Esophagus squamous epithelium (tissue), 5 donors: ENCODE data around the gene C1QTNF1. TPM values are rescaled to one million over a fixed set of nuclear protein-coding genes. Genes with fewer than 3 reads are reported as not detected.

Experiments
- DNase-seq: peaks from one replicate; lab custom pipeline; 2025; lab: John Stamatoyannopoulos, UW
- H3K27ac ChIP-seq, 4 donors: fragments of 200-600 bp; sonication (generic); one replicate each; pipeline ENCODE4 v1.5.1; 2016 to 2019; ENCODE audit warnings: mild to moderate bottlenecking in 1 of 4
- H3K27me3 ChIP-seq, 4 donors: fragments of 200-600 bp; sonication (generic); 1 replicate in 3 of 4; 2 replicates in 1 of 4; pipeline versions ENCODE4 v1.5.1 to v1.6.0; 2017 to 2021; ENCODE audit warnings: antibody characterized with exemption in 1 of 4
- H3K36me3 ChIP-seq, 3 donors: fragments of 200-600 bp; sonication (generic); one replicate each; pipeline ENCODE4 v1.5.1; 2016 to 2019
- H3K4me1 ChIP-seq, 3 donors: fragments of 200-600 bp; sonication (generic); one replicate each; pipeline ENCODE4 v1.5.1; 2017 to 2019
- H3K4me3 ChIP-seq, 4 donors: fragments of 200-600 bp; sonication (generic); 1 replicate in 3 of 4; 2 replicates in 1 of 4; pipeline ENCODE4 v1.5.1; 2016 to 2019; ENCODE audit warnings: mild to moderate bottlenecking in 2 of 4, moderate library complexity in 1 of 4
- H3K9me3 ChIP-seq, 3 donors: fragments of 200-600 bp; sonication (generic); one replicate each; pipeline ENCODE4 v1.5.1; 2016 to 2019
- CTCF ChIP-seq, 6 experiments: fragments of 450-650 bp in 4 of 6; fragments of 200-600 bp in 2 of 6; sonication (generic) in 2 of 6; IDR thresholded peaks; one replicate each; pipeline ENCODE4 v1.5.1; 2016 to 2019; ENCODE audit warnings: antibody characterized with exemption in 6 of 6, mild to moderate bottlenecking in 4 of 6, moderate library complexity in 4 of 6
- POLR2A ChIP-seq, 4 donors: fragments of 450-650 bp; IDR thresholded peaks; one replicate each; pipeline ENCODE4 v1.6.1; 2017; ENCODE audit warnings: antibody characterized with exemption in 4 of 4, mild to moderate bottlenecking in 4 of 4, moderate library complexity in 3 of 4
- WGBS, 2 donors: methylation state at CpG; one replicate each; pipeline ENCODE4 v1.1.5; 2018; 5-methylcytosine and 5-hydroxymethylcytosine counted together
- intact Hi-C: fragments of 100-400 bp; cut with DNase I; formaldehyde crosslinking; loops from one replicate; pipeline ENCODE4 v1.15.0; 2022
- total RNA-seq, 4 donors: library from RNA; depleted of rRNA; stranded (reverse); fragments of >200 nt; gene quantifications; one replicate each; pipeline ENCODE4 v1.1.0, GENCODE V29; 2016
- donor health status: DM: yes; HTN: yes; CAD: no.

Gene C1QTNF1
- total RNA-seq, 4 donors from 2014 or later = 2.7 to 20.4 (median 6.8) TPM

DNA sequence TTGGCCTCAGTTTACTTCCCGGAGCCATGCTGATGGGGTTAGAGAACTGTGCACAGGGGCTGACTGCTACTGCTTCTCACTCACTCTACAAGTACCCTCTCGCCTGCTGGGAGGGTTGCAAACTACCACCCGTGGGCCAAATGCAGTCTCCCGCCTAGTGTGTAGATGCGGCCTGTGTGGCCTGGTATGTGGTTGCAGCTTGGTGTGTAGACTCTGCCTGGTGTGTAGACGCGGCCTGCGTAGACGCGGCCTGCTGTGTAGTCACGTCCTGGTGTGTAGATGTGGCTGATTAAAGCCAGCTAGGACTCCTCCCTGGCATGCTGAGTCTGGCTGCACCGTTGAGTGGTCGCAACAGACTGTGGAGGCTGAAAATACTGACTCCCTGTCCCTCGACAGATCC, 21.7 kb upstream of the C1QTNF1 start:
- Histone ChIP-seq H3K4me1 (peaks cover 26 to 44% (median 29%) of the 10 kb centered on the region in 3 donors), H3K27ac (no peak overlapping the region), H3K36me3 (peaks cover 2 to 61% (median 7%) of the 10 kb centered on the region in 3 donors), H3K27me3 (no peaks in the 10 kb centered on the region), H3K9me3 (no peaks in the 10 kb centered on the region), H3K4me3 (no peak overlapping the region)
- intact Hi-C loops = no loop called here
- WGBS, 2 donors = 77 to 92% methylated on average over 4 to 14 of the region's 14 CpGs
- DNase-seq = no peak
- TF ChIP-seq POLR2A (IDR thresholded peaks at IDR 0.05) = no peak
- TF ChIP-seq CTCF (IDR thresholded peaks at IDR 0.05) = no peak

- H3K9me3 ChIP-seq = no peaks in the 10 kb centered on the region
- no peak overlapping the region for H3K27ac ChIP-seq
- H3K36me3 ChIP-seq = peaks cover 0 to 61% (median 5%) of the 10 kb centered on the region in 3 donors
- TF ChIP-seq CTCF (IDR thresholded peaks at IDR 0.05) (no peak), POLR2A (IDR thresholded peaks at IDR 0.05) (no peak)
- intact Hi-C loops = no loop called here
- 71 to 78% methylated on average over 7 to 17 of the region's 20 CpGs for WGBS, 2 donors
- DNase-seq = no peak
- H3K27me3 ChIP-seq = no peaks in the 10 kb centered on the region
- H3K4me3 ChIP-seq = no peak overlapping the region
- peaks cover 28 to 44% (median 34%) of the 10 kb centered on the region in 3 donors for H3K4me1 ChIP-seq
Observed at GRCh38 chr17:79002796-79003593, 21.0 kb upstream of the C1QTNF1 start.

GRCh38 chr17:79003661-79004411, 20.1 kb upstream of the C1QTNF1 start:
- no peak for DNase-seq
- Histone ChIP-seq H3K27ac (no peak overlapping the region), H3K9me3 (no peaks in the 10 kb centered on the region), H3K36me3 (peaks cover 0 to 52% (median 5%) of the 10 kb centered on the region in 3 donors), H3K4me3 (no peak overlapping the region), H3K4me1 (peaks cover 28 to 44% (median 35%) of the 10 kb centered on the region in 3 donors), H3K27me3 (no peaks in the 10 kb centered on the region)
- no peak for TF ChIP-seq POLR2A (IDR thresholded peaks at IDR 0.05)
- no CpG with 5 or more reads among the region's 3 CpGs for WGBS, 2 donors
- intact Hi-C loops = no loop called here

DNA sequence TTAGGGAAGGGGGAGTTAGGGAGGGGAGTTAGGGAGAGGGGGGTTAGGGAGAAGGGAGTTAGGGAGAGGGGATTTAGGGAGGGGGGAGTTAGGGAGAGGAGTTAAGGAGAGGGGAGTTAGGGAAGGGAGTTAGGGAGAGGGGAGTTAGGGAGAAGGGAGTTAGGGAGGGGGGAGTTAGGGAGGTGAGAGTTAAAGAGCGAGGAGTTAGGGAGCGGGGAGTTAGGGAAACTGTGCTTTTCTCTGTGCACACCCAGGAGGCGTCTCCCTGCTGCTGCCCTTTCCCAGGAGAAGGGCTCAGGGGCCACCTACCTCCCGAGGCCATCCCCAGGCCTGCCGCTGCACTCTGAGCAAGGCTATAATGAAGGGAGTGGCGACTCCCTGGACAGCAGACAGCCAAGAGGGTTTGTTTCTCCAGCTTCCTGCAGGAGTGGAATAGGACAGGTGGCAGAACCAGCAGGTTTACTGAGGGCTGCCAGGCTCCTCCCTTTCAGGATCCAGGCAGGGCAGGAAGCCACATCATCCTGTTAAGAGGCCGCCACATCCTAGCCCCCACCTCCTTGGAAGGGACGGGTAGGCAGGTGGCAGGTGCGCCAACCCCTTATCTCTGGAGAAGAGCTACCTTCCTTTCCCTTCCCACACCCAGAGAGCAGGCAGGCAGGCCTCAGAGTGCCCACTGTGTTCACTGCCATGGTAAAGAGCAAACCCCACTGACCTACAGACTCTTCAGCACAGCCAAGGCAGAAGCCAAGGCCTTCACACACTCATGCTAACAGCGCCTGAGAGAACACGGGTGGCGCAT, 18.7 kb upstream of the C1QTNF1 start:
- Histone ChIP-seq H3K36me3 (peaks cover 0 to 38% (median under 1%) of the 10 kb centered on the region in 3 donors), H3K27ac (peak overlapping the region; percentile 36 to 80 (median 64)), H3K9me3 (no peaks in the 10 kb centered on the region), H3K4me1 (peaks cover 34 to 47% (median 38%) of the 10 kb centered on the region in 3 donors), H3K27me3 (no peaks in the 10 kb centered on the region), H3K4me3 (peak overlapping the region in 3 of 4 donors; percentile 17 to 41 (median 29))
- no peak for TF ChIP-seq POLR2A (IDR thresholded peaks at IDR 0.05)
- TF ChIP-seq CTCF (IDR thresholded peaks at IDR 0.05) = no peak
- intact Hi-C loops = no loop called here
- WGBS, 2 donors = 40 to 55% methylated on average over 7 to 8 of the region's 12 CpGs
- no peak for DNase-seq

DNA sequence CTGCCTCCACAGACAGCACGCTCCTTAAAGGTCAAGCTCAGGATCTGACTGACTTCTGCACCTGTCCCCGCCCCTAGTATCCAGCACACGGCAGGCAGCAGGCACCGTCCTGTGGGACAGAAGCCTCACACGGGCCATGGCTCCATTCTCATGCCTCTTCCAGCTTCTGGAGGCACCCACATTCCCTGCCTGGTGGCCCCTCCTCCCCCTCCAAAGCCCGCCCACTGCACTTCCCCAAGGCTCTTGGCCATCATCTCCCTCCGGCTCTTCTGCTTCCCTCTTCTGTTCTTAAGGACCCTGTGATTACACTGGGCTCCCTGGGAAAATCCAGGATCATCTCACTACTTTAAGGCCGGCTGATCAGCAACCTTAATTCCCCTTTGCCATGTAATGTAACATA, 17.9 kb upstream of the C1QTNF1 start:
- Histone ChIP-seq H3K36me3 (peaks cover 0 to 30% (median 0%) of the 10 kb centered on the region in 3 donors), H3K4me3 (no peak overlapping the region), H3K4me1 (peaks cover 37 to 53% (median 41%) of the 10 kb centered on the region in 3 donors), H3K9me3 (no peaks in the 10 kb centered on the region), H3K27me3 (no peaks in the 10 kb centered on the region), H3K27ac (peak overlapping the region; percentile 36 to 80 (median 64))
- 51 to 66% methylated on average over 6 to 7 of the region's 8 CpGs for WGBS, 2 donors
- no peak for TF ChIP-seq POLR2A (IDR thresholded peaks at IDR 0.05)
- TF ChIP-seq CTCF (IDR thresholded peaks at IDR 0.05) = no peak
- intact Hi-C loops = no loop called here
- DNase-seq = no peak
